ENCODE results near the gene MRPL27.

Gene MRPL27

GRCh38 chr17:50382931-50383330, 9.9 kb upstream of the MRPL27 start:
- FAIRE-seq, result no peak

- no peak for FAIRE-seq
Observed at GRCh38 chr17:50381920-50382319, 8.9 kb upstream of the MRPL27 start.

GRCh38 chr17:50381260-50381815, 8.4 kb upstream of the MRPL27 start:
- no peak for FAIRE-seq

GRCh38 chr17:50380369-50381259, 7.6 kb upstream of the MRPL27 start:
- FAIRE-seq, result no peak

- no peak for FAIRE-seq
Observed at GRCh38 chr17:50379351-50380132, 6.6 kb upstream of the MRPL27 start.

GRCh38 chr17:50375858-50376538, 3.0 kb upstream of the MRPL27 start:
- FAIRE-seq, result no peak

GRCh38 chr17:50373705-50374104, 721 bp upstream of the MRPL27 start:
- no peak for FAIRE-seq

- FAIRE-seq, result no peak
Observed at GRCh38 chr17:50372222-50372757, 694 bp downstream of the MRPL27 start.

- no peak for FAIRE-seq
Observed at GRCh38 chr17:50371526-50371925, 1.5 kb downstream of the MRPL27 start.

- no peak for FAIRE-seq
Observed at GRCh38 chr17:50370052-50370451, 2.9 kb downstream of the MRPL27 start.

- no peak for FAIRE-seq
Observed at GRCh38 chr17:50367401-50367800, 5.6 kb downstream of the MRPL27 start.

GRCh38 chr17:50365649-50366393, 7.2 kb downstream of the MRPL27 start:
- no peak for FAIRE-seq

GRCh38 chr17:50365165-50365564, 7.8 kb downstream of the MRPL27 start:
- no peak for FAIRE-seq

GRCh38 chr17:50364715-50365114, 8.3 kb downstream of the MRPL27 start:
- FAIRE-seq, result no peak

GRCh38 chr17:50364061-50364458, 8.9 kb downstream of the MRPL27 start:
- no peak for FAIRE-seq

GRCh38 chr17:50363217-50364060, 9.5 kb downstream of the MRPL27 start:
- FAIRE-seq, result no peak

GRCh38 chr17:50362661-50363060, 10.3 kb downstream of the MRPL27 start:
- no peak for FAIRE-seq

- FAIRE-seq, result no peak
Observed at GRCh38 chr17:50361561-50362480, 11.2 kb downstream of the MRPL27 start.

GRCh38 chr17:50360486-50361115, 12.4 kb downstream of the MRPL27 start:
- FAIRE-seq, result no peak

Measured in islet of Langerhans (tissue), 1 donor.